Fibroblast of the aortic adventitia (primary cell): ENCODE data around the gene HHEX. TPM values are rescaled to one million over a fixed set of nuclear protein-coding genes. Genes with fewer than 3 reads are reported as not detected.

Experiments
- DNase-seq: peaks from one replicate; pipeline ENCODE4 v3.0.0-alpha.2; 2010; ENCODE audit warnings: low read depth
- H3K4me3 ChIP-seq: 2 replicates; pipeline ENCODE4 v1.5.1; 2011; ENCODE audit warnings: low read depth, mild to moderate bottlenecking, control low read depth, low read length, moderate library complexity
- total RNA-seq: library from RNA; depleted of rRNA; stranded (reverse); fragments of >200 nt; gene quantifications from 2 replicates; pipeline ENCODE4 v1.2.3, GENCODE V29; 2012; ENCODE audit warnings: low replicate concordance
- TF ChIP-seq, protein P1 (sequence below): IDR thresholded peaks from 2 replicates; pipeline ENCODE4 v1.5.1; 2011; ENCODE audit warnings: mild to moderate bottlenecking, low read length, control low read depth, inconsistent platforms; ENCODE audit not compliant: insufficient read depth

HHEX gene
- total RNA-seq, 1 donor, result 8.6 TPM

DNA sequence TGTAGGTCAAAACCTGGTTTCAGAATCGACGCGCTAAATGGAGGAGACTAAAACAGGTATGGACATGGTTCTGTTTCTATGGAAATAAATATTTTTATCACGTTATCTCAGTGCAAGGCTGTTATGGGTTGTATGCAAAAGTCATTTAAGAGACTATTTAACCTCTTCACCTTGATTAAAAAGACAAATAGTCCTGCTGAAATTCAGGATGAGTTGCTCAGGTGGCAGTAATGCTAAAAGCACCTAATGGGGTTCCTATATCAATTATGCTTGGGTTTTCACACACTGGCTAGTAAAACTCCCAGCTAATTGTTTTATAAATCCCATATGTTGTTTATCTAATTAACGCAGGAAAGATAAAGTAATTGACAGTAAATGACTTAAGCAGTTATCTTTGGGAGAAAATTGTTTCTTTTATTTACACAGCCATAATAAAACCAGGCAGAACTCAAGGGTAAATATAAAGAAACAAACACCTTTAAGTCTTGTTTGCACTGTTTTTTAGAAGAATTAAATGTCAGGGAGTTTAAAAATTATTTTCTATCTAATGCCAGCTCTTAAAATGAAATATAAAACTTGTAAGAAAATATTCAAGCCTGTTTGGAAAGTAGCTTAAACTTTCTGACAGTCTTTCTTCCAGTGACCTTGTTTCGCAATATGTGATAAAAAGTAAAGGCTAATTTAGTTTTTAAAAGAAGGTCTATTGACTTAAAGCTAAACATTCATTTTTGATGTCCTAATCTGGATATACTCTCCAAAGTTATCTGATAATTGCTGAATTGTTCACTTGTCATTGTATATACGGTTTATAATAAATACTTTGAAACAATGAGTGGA, 3.2 kb downstream of the HHEX start:
- H3K4me3 ChIP-seq, result no peak overlapping the region
- no peak for DNase-seq
- TF ChIP-seq, protein P1, sequence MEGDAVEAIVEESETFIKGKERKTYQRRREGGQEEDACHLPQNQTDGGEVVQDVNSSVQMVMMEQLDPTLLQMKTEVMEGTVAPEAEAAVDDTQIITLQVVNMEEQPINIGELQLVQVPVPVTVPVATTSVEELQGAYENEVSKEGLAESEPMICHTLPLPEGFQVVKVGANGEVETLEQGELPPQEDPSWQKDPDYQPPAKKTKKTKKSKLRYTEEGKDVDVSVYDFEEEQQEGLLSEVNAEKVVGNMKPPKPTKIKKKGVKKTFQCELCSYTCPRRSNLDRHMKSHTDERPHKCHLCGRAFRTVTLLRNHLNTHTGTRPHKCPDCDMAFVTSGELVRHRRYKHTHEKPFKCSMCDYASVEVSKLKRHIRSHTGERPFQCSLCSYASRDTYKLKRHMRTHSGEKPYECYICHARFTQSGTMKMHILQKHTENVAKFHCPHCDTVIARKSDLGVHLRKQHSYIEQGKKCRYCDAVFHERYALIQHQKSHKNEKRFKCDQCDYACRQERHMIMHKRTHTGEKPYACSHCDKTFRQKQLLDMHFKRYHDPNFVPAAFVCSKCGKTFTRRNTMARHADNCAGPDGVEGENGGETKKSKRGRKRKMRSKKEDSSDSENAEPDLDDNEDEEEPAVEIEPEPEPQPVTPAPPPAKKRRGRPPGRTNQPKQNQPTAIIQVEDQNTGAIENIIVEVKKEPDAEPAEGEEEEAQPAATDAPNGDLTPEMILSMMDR, result no peak

DNA sequence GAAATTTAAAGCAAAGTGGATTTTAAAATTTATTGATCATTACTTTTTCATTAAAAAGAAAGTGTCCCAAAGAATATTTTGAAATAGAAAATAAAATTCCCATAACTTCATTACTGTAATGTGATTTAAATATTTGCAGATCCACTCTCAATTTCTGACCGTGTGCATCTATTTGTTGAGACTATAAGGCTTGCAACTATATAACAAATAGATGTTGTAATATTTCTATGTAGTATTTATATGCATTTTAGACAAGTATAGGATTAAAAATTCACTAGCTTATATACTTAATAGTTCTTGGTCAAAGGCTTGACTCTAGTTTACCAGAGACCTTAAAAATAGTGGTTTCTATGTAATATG, 3.8 kb downstream of the HHEX start:
- TF ChIP-seq, protein P1, result no peak
- no peak for DNase-seq
- no peak overlapping the region for H3K4me3 ChIP-seq

DNA sequence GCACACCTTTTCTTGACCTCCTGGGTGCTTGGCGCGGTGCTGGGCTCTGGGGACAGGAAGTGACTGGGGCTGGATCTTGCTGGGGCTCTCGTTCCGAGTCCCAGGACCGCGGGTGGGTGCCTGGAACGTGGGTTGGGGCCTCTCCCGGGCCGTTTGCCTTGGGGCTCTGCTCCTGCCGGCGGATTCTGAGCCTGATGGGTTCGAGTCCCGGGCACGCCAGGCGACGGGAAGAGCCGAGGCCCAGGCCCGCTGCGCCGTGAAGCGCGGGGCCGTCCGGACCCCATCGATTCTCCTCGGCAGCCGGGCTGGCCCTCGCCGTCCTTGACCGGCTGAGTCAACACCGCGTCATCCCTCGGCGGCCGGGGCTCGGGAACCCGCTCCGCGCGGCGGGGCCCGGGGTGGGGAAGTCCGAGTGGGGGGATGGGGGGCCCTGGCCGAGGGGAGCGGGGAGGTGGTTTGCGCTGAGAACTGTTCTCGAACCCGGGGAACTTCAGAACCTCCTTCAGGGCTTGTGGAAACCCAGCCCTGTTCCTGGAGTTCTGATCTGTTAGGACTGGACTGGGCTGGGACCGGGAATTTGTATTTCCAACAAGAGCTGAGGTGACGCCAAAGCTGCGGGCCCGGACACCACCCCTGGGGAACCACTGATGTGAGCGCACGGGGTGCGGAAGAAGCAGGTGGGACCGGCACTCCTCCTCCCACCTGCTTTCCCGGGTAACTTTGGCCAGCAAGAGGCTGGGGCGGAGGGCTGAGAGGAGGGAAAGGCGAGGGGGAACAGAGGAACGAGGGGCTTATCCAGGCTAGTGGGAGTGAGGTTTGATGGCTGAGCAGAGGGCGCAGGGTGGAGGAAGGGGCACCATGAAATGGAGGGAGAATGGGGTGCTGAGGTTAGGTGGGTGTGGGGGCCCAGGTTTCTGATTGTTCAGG, 6.2 kb downstream of the HHEX start:
- TF ChIP-seq, protein P1, result no peak
- H3K4me3 ChIP-seq, result peak overlapping the region; percentile 45
- DNase-seq, result peak; percentile 40

DNA sequence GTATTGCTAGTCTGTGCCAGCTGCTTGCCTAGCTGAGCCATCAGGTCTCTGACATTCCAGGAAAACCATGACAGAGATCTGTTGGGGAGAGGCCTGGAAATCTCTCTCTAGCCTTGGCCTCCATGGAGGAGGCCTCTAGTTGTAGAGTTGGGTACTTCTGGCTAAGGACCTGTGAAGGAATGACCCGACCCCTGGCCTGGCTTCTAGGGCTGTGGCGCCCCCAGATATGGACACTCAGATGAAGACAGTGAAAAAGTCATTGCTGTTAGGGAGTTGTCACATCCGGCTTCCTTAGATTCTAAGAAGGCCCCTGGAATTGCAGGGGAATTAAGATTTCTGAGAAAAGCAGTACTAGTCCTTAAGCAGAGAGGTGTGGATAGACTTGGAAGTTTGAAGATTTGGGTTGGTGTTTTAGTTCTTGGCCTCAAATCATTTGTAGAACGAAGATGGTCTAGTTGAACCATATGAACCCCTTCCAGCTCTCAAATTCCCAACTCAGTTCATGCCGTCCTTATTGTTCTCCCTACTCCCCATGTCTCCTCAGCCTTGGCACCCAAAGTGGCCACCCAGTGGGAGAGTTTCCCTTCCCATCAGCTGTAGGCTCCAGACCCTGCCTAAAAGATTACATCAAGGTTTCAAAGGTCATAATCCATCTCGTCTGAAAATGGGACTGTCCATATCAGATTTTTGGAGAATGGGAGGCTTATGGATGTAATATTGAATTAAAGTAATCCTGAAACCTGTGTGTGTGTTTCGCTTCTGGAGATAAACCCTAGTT, 7.0 kb downstream of the HHEX start:
- TF ChIP-seq, protein P1, result no peak
- H3K4me3 ChIP-seq, result no peak overlapping the region
- DNase-seq, result no peak

DNA sequence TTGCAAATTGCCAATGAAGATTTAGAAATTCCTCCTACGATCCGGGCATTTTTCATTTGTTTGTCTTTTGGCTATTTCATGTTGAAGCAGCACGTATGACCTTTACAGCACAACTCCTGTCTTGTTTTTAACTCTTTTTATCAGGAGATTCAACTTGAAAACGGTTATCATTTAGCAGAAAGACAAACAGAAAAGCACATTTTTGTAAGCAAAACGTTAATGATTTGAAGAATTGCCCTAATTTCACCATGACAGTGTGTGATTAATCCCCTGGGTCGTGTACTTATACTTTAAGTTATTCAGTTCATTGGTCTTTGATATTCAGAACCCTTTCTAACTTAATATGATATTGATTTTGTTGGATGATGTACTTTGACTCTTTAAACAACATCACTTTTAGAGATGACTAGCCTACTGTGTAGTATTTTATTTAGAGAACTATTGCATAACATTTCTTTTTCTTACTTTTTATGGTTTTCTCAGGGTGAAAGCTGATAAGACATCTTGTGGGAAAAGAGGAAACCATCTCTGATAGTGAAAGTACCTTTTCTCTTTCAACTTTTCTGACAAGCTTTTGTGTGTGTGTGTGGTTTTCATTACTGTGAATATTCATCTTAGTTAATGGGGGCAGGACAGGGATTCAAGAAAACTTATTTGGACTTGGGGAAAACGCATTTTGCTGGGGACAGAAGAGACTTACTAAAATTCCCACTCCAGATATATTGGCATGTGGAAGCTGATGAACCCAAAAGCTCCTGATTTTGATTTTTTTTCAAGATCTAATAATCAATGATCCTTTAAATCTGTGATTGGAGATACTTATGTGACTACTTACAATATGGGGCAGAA, 8.1 kb downstream of the HHEX start:
- no peak overlapping the region for H3K4me3 ChIP-seq
- DNase-seq, result no peak
- TF ChIP-seq, protein P1, result no peak

DNA sequence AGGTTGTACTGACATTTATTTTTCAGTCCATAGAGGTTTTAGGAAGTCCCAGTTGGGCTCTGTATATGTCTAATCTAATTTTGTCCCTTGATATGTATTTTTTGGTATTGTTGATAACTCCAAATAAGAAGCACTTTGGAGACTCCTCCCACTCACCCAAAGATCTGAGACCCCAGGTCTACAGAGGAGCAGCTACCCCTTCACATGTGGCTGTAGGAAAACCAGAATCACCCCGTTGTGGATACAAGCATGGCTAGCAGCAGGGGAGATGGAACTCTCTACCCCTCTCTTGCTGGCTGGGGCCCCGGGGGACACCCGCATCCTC, 9.4 kb downstream of the HHEX start:
- DNase-seq, result no peak
- TF ChIP-seq, protein P1, result no peak
- H3K4me3 ChIP-seq, result peak overlapping the region; percentile 46
